K562 (cell line): Measurements from ENCODE around the gene USB1. TPM values are rescaled to one million over a fixed set of nuclear protein-coding genes. Genes with fewer than 3 reads are reported as not detected.

Experiments
- FOXO4 ChIP-seq: fragments of 450-650 bp; formaldehyde crosslinking; IDR thresholded peaks from 2 replicates; pipeline ENCODE4 v1.4.0; 2020; ENCODE audit warnings: mild to moderate bottlenecking, moderate library complexity
- HMGXB4 ChIP-seq: sonication (generic); formaldehyde crosslinking; IDR thresholded peaks from 2 replicates; pipeline ENCODE4 v1.8.1; 2023; ENCODE audit warnings: mild to moderate bottlenecking, missing genetic modification reagents
- MTA3 ChIP-seq: fragments of 450-650 bp; formaldehyde crosslinking; IDR thresholded peaks from 2 replicates; pipeline ENCODE4 v1.6.1; 2017; ENCODE audit warnings: mild to moderate bottlenecking, borderline replicate concordance
- NBN ChIP-seq: fragments of 450-650 bp; IDR thresholded peaks from 2 replicates; pipeline ENCODE4 v1.6.1; 2016; ENCODE audit warnings: low read depth, mild to moderate bottlenecking
- NFIX ChIP-seq: fragments of 250-450 bp; sonication (Bioruptor Pico); IDR thresholded peaks from 2 replicates; pipeline ENCODE4 v1.4.0; 2020; ENCODE audit warnings: low read depth, mild to moderate bottlenecking, moderate library complexity
- POLR2AphosphoS5 ChIP-seq: IDR thresholded peaks from 2 replicates; pipeline ENCODE4 v1.6.1; 2011; ENCODE audit warnings: mild to moderate bottlenecking, low read depth, low read length, moderate library complexity; ENCODE audit not compliant: control insufficient read depth, insufficient read depth
- POLR3A ChIP-seq: IDR thresholded peaks from 2 replicates; pipeline ENCODE4 v1.6.1; 2011; ENCODE audit warnings: borderline replicate concordance, mild to moderate bottlenecking, moderate library complexity; ENCODE audit not compliant: insufficient read length, insufficient read depth; ENCODE audit errors: extremely low read depth
- PTBP1 ChIP-seq: fragments of 200-400 bp; formaldehyde crosslinking; IDR thresholded peaks from 2 replicates; pipeline ENCODE4 v1.6.1; 2017; ENCODE audit warnings: low read depth, low read length
- RCOR1 ChIP-seq, 2 experiments: IDR thresholded peaks; 2 replicates each; pipeline ENCODE4 v1.6.1; 2012; ENCODE audit warnings: low read depth in 2 of 2, low read length in 2 of 2, borderline replicate concordance in 1 of 2, improper control_type of control experiment in 1 of 2
- SFPQ ChIP-seq: fragments of 200-400 bp; formaldehyde crosslinking; IDR thresholded peaks from 2 replicates; pipeline ENCODE4 v1.6.1; 2017; ENCODE audit warnings: mild to moderate bottlenecking, low read depth, low read length, moderate library complexity
- SIX5 ChIP-seq, 2 experiments: IDR thresholded peaks; 2 replicates each; pipeline ENCODE4 v1.6.1; 2011; ENCODE audit warnings: low read length in 2 of 2, borderline replicate concordance in 1 of 2, low read depth in 1 of 2, mild to moderate bottlenecking in 1 of 2, moderate library complexity in 1 of 2; ENCODE audit not compliant: insufficient read depth in 1 of 2
- SMARCA4 ChIP-seq: fragments of 450-650 bp; IDR thresholded peaks from 2 replicates; pipeline ENCODE4 v1.6.1; 2016
- SMC3 ChIP-seq: conservative IDR thresholded peaks from 2 replicates; pipeline ENCODE4 v1.6.1; 2011; ENCODE audit warnings: low read depth, low read length, improper control_type of control experiment; ENCODE audit not compliant: insufficient read depth
- SRSF3 ChIP-seq: fragments of 200-400 bp; formaldehyde crosslinking; IDR thresholded peaks from 2 replicates; pipeline ENCODE4 v1.6.1; 2016; ENCODE audit warnings: mild to moderate bottlenecking, low read length, moderate library complexity; ENCODE audit not compliant: insufficient read depth
- TCF7L2 ChIP-seq: fragments of 150-350 bp; IDR thresholded peaks from 2 replicates; pipeline ENCODE4 v1.6.1; 2016; ENCODE audit warnings: low read depth, mild to moderate bottlenecking, low read length, moderate library complexity
- TFAP4 ChIP-seq: sonication (generic); formaldehyde crosslinking; IDR thresholded peaks from 2 replicates; pipeline ENCODE4 v1.8.0; 2022; ENCODE audit warnings: missing genetic modification reagents, mild to moderate bottlenecking, moderate library complexity, borderline replicate concordance
- THRB ChIP-seq: fragments of 450-650 bp; formaldehyde crosslinking; conservative IDR thresholded peaks from 2 replicates; pipeline ENCODE4 v1.4.0; 2022; ENCODE audit warnings: mild to moderate bottlenecking, missing genetic modification characterization
- ZFP36 ChIP-seq: fragments of 150-350 bp; IDR thresholded peaks from 2 replicates; pipeline ENCODE4 v1.6.1; 2018; ENCODE audit warnings: low read length, low read depth; ENCODE audit not compliant: partially characterized antibody
- ZFX ChIP-seq: sonication (generic); formaldehyde crosslinking; IDR thresholded peaks from 2 replicates; pipeline ENCODE4 v1.8.0; 2022; ENCODE audit warnings: mild to moderate bottlenecking, missing genetic modification reagents, moderate library complexity
- polyA plus RNA-seq, 8 experiments: library from polyadenylated mRNA; depleted of rRNA in 4 of 8; stranded (reverse) in 5 of 8; unstranded in 3 of 8; fragments of >200 nt; fragmentation: Nextera tagmentation in 2 of 8; fragmentation: Illumina TruSeq in 1 of 8; extraction: Ambion mirVana in 2 of 8; extraction: Trizol in 1 of 8; gene quantifications; 2 replicates each; pipeline versions ENCODE4 v1.2.1 to v1.2.3, GENCODE V29; 2011 to 2014; ENCODE audit warnings: inconsistent platforms in 1 of 8, missing spikeins in 1 of 8
- total RNA-seq, 7 experiments: library from RNA; depleted of rRNA in 6 of 7; stranded (reverse); fragments of >200 nt in 6 of 7; fragmentation: Illumina TruSeq in 2 of 7; extraction: Trizol in 2 of 7; gene quantifications; 2 replicates each; pipeline versions ENCODE4 v1.2.1 to v1.2.3, GENCODE V29; 2011 to 2021; ENCODE audit warnings: low replicate concordance in 1 of 7

Gene USB1
- total and polyA plus RNA-seq, 9 of the 15 experiments (the other 6 are each of a cell fraction or from before 2014, with no cell fraction given): 11.6 to 73.6 (median 19.4) TPM

GRCh38 chr16:57977418-57978069 lies 23.7 kb upstream of the USB1 start (continued):
- TF ChIP-seq MTA3 (0 out of 2 replicates have a peak, but pooled peaks have one; percentile 54), NBN (no peak), ZFX (peak; percentile 27; the same call in 1 of the 2 replicates), PTBP1 (no peak), POLR3A (no peak), SIX5 (IDR thresholded peaks at IDR 0.05; ENCODE audit: borderline replicate concordance in 1 of 2, insufficient read depth in 1 of 2, low read depth in 1 of 2, low read length in 2 of 2) (no peak), SRSF3 (no peak), TCF7L2 (no peak), ZFP36 (peak; percentile 29), SFPQ (no peak), NFIX (CRISPR knock-in tag) (no peak), SMC3 (0 out of 2 replicates have a peak, but pooled peaks have one; percentile 10), POLR2AphosphoS5 (no peak), TFAP4 (CRISPR knock-in tag) (no peak; the same call in 1 of the 2 replicates), RCOR1 (IDR thresholded peaks at IDR 0.05; ENCODE audit: borderline replicate concordance in 1 of 2, low read depth in 2 of 2, low read length in 2 of 2) (peak in 1 of 2 experiments; percentile 44; a peak in 2 of 4 replicates), HMGXB4 (CRISPR knock-in tag) (0 out of 2 replicates have a peak, but pooled peaks have one; percentile 21), FOXO4 (CRISPR knock-in tag) (no peak), SMARCA4 (peak; percentile 80), THRB (no peak)
